Upper lobe of left lung (tissue), 4 donors: ENCODE data around the gene XPR1.

Source experiments
- CTCF ChIP-seq, 6 experiments: fragments of 450-650 bp in 4 of 6; fragments of 200-600 bp in 2 of 6; sonication (generic) in 2 of 6; IDR thresholded peaks; one replicate each; pipeline ENCODE4 v1.5.1; 2016 to 2019; ENCODE audit warnings: antibody characterized with exemption in 6 of 6
- POLR2A ChIP-seq, 4 donors: fragments of 450-650 bp; IDR thresholded peaks; one replicate each; pipeline ENCODE4 v1.5.1; 2016 to 2017; ENCODE audit warnings: antibody characterized with exemption in 4 of 4, mild to moderate bottlenecking in 2 of 4
- POLR2AphosphoS5 ChIP-seq, 2 donors: sonication (generic); formaldehyde crosslinking; IDR thresholded peaks; one replicate each; pipeline ENCODE4 v1.5.1; 2017; ENCODE audit warnings: antibody characterized with exemption in 2 of 2

- TF ChIP-seq CTCF (IDR thresholded peaks at IDR 0.05) (no peak), POLR2A (IDR thresholded peaks at IDR 0.05) (no peak), POLR2AphosphoS5 (IDR thresholded peaks at IDR 0.05) (no peak)
These were observed 35.9 kb upstream of the XPR1 start for GRCh38 chr1:180595966-180596365.
